Brain microvascular endothelial cell (primary cell): ENCODE data around the gene HS1BP3.

ENCODE experiments used
- DNase-seq: peaks from one replicate; pipeline ENCODE4 v3.0.0-alpha.2; 2020
- H3K27ac ChIP-seq: fragments of 250-450 bp; sonication (Bioruptor Pico); 2 replicates; pipeline ENCODE4 v1.5.1; 2020; ENCODE audit warnings: mild to moderate bottlenecking, moderate library complexity
- H3K27me3 ChIP-seq: fragments of 250-450 bp; sonication (Bioruptor Pico); replicated peaks from 2 replicates; pipeline ENCODE4 v1.5.1; 2020; ENCODE audit warnings: mild to moderate bottlenecking
- H3K36me3 ChIP-seq: fragments of 250-450 bp; sonication (Bioruptor Pico); replicated peaks from 2 replicates; pipeline ENCODE4 v1.5.1; 2020; ENCODE audit warnings: mild to moderate bottlenecking
- H3K4me3 ChIP-seq: 2 replicates; pipeline ENCODE4 v1.5.1; 2011; ENCODE audit warnings: low read depth, mild to moderate bottlenecking, control low read depth, low read length, moderate library complexity
- in situ Hi-C: cut with HindIII; loops from 2 replicates; pipeline ENCODE4 v1.10.0; 2017; ENCODE audit warnings: low sequenced_read_pairs, low pct_ligation_motif_present
- TF ChIP-seq, protein P1 (sequence below): IDR thresholded peaks from 2 replicates; pipeline ENCODE4 v1.5.1; 2011; ENCODE audit warnings: low read depth, mild to moderate bottlenecking, moderate library complexity, low read length, control low read depth, inconsistent platforms; ENCODE audit errors: missing control alignments

HS1BP3 gene

DNA sequence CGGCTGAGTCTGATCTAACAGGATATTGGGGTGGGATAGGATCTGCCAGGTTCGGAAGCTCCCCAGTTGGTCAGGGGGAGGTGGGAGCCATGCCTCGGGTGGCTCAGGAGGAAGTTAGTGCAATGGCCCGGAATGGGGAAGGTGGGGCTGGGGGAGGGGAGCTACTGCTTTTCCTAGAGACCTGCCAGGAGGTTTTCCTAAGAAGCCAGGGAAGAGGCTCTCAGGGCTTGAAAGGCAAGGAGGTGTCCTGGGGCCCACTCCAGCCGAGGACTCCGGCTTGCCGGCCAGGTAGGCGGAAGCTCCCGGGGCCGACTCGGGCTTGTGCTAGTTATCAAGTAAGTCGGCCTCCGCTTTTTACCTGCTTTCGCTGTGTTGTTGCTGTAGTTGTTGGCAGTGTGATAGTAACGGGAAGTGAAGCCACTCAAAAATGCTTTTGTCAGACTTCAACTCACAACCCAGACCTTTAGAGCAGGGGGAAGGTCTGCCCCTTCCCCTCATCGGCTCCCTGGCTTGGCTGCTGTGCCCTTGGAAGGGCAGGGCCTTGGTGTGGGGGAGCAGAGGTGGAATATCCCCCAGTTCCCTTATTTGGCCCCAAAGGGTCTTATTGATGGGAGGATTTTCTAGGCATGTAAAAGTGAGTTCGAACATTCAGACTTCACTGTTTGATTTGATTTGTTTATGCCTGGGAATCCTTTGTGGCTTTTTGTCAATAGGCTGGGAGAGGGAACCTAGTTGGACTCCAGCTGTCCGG is 21.5 kb upstream of the HS1BP3 start:
- TF ChIP-seq, protein P1, sequence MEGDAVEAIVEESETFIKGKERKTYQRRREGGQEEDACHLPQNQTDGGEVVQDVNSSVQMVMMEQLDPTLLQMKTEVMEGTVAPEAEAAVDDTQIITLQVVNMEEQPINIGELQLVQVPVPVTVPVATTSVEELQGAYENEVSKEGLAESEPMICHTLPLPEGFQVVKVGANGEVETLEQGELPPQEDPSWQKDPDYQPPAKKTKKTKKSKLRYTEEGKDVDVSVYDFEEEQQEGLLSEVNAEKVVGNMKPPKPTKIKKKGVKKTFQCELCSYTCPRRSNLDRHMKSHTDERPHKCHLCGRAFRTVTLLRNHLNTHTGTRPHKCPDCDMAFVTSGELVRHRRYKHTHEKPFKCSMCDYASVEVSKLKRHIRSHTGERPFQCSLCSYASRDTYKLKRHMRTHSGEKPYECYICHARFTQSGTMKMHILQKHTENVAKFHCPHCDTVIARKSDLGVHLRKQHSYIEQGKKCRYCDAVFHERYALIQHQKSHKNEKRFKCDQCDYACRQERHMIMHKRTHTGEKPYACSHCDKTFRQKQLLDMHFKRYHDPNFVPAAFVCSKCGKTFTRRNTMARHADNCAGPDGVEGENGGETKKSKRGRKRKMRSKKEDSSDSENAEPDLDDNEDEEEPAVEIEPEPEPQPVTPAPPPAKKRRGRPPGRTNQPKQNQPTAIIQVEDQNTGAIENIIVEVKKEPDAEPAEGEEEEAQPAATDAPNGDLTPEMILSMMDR = no peak

DNA sequence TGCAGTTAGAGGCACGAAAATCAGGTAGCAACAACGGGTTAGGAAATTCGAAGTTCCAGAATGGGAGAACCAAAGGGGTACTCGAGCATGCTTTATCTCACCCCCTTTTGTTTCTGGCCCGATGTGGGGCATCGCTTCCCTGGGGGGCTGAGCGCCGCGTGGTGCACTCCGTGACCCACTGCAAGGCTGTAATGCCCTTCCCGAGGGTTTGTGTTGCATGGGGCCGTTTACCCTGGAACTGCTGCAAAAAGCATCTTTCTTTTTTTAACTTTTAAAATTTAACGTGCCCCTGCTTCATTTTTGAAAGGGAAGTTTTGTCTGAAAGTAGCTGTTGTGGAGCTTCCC is 20.8 kb upstream of the HS1BP3 start:
- TF ChIP-seq, protein P1 = no peak
- no peak overlapping the region for H3K4me3 ChIP-seq
- H3K36me3 ChIP-seq = no peaks in the 10 kb centered on the region
- DNase-seq = no peak
- in situ Hi-C loops = no loop called here
- no peak overlapping the region for H3K27ac ChIP-seq
- peaks cover 38% of the 10 kb centered on the region for H3K27me3 ChIP-seq

More for the DNA sequence above, 21.5 kb upstream of the HS1BP3 start:
- Histone ChIP-seq H3K27ac (no peak overlapping the region), H3K27me3 (peaks cover 37% of the 10 kb centered on the region), H3K4me3 (no peak overlapping the region), H3K36me3 (no peaks in the 10 kb centered on the region)
- in situ Hi-C loops = no loop called here
- no peak for DNase-seq

DNA sequence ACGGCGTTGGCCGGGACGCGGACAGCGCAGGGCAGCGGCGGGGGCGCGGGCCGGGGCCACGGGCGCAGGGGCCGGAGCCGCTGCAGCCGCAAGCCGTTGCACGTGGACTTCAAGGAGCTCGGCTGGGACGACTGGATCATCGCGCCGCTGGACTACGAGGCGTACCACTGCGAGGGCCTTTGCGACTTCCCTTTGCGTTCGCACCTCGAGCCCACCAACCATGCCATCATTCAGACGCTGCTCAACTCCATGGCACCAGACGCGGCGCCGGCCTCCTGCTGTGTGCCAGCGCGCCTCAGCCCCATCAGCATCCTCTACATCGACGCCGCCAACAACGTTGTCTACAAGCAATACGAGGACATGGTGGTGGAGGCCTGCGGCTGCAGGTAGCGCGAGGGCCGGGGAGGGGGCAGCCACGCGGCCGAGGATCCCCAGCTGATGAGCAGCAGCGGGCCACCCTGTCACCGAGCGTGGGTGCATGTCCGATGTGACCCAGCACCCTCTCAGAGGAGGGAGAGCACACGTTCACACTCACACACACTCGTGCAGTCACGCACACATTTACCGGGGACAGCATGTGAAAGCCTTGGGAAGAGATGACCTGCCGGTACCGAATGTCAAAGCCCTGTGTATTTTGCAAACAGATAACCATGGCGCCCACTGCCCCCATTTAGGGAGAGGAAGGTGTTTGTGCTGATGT is 20.3 kb upstream of the HS1BP3 start:
- Histone ChIP-seq H3K4me3 (no peak overlapping the region), H3K27me3 (peaks cover 43% of the 10 kb centered on the region), H3K27ac (no peak overlapping the region), H3K36me3 (no peaks in the 10 kb centered on the region)
- TF ChIP-seq, protein P1 = no peak
- in situ Hi-C loops = no loop called here
- DNase-seq = no peak

DNA sequence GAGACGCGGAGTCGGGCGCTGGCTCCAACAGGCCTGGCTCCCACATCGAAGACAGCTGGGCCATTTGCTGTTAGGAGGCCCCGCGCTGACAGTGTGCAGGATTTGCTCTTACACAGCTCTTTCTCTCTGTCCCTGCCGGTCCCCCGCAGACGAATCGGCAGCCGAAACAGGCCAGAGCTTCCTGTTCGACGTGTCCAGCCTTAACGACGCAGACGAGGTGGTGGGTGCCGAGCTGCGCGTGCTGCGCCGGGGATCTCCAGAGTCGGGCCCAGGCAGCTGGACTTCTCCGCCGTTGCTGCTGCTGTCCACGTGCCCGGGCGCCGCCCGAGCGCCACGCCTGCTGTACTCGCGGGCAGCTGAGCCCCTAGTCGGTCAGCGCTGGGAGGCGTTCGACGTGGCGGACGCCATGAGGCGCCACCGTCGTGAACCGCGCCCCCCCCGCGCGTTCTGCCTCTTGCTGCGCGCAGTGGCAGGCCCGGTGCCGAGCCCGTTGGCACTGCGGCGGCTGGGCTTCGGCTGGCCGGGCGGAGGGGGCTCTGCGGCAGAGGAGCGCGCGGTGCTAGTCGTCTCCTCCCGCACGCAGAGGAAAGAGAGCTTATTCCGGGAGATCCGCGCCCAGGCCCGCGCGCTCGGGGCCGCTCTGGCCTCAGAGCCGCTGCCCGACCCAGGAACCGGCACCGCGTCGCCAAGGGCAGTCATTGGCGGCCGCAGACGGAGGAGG is 19.6 kb upstream of the HS1BP3 start:
- Histone ChIP-seq H3K4me3 (no peak overlapping the region), H3K27me3 (peaks cover 51% of the 10 kb centered on the region), H3K27ac (no peak overlapping the region), H3K36me3 (no peaks in the 10 kb centered on the region)
- DNase-seq = no peak
- TF ChIP-seq, protein P1 = no peak
- in situ Hi-C loops = no loop called here

DNA sequence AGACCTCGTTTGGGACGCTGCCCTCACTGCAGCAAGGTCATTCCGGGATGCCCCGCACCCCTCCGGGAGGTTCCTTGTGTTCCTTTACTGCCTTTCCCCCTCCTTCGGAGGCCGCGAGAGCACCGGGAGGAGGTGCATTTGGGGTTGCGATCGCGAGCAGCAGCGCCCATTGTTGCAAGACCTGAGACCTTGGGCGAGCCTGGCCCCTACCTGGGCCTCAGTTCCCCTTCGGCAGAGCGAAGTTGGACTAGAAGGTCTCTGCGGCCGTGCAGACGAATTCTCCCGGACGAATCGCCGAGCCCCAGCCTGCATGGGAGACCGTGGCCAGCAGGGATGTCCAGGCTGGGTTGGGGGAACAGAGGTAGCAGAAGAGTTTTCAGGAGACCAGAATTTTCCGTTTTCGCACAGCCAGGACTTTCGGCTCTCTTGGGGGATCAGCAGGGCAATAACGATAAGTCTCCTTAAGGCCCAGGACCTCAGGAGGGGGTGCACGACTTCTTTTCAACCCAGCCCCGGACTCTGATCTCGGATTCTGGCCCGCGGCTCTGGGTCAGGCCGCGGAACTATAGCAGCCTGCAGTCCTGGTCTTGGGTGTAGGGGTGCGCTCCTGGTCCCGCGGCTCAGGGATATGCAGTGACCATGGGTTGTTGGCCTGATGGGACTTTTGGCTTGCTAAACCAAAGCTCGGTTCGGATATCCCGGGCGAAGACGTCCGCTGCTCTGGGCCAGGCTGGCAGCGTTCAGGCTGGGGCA is 18.8 kb upstream of the HS1BP3 start:
- in situ Hi-C loops = no loop called here
- DNase-seq = no peak
- no peaks in the 10 kb centered on the region for H3K36me3 ChIP-seq
- no peak overlapping the region for H3K27ac ChIP-seq
- TF ChIP-seq, protein P1 = no peak
- peaks cover 58% of the 10 kb centered on the region for H3K27me3 ChIP-seq
- no peak overlapping the region for H3K4me3 ChIP-seq
